ES-I3 (cell line): ENCODE results near the gene NDUFC2.
"Not testable (repeated sequence)": the region's sequence is repeated elsewhere in the genome, so short reads cannot be mapped to it uniquely, and the experiment has no call there.

Experiments used
- H3K36me3 ChIP-seq: 2 replicates; pipeline ENCODE4 v1.6.1; 2013; ENCODE audit warnings: mild to moderate bottlenecking, low read length, control low read depth, moderate library complexity; ENCODE audit not compliant: insufficient read depth
- H3K4me1 ChIP-seq: 2 replicates; pipeline ENCODE4 v1.6.1; 2013; ENCODE audit warnings: mild to moderate bottlenecking, control low read depth, low read length; ENCODE audit not compliant: insufficient read depth
- H3K9ac ChIP-seq: 2 replicates; pipeline ENCODE4 v1.6.1; 2013; ENCODE audit warnings: low read depth, mild to moderate bottlenecking, low read length, moderate library complexity
- H3K9me3 ChIP-seq: 2 replicates; pipeline ENCODE4 v1.6.1; 2013; ENCODE audit warnings: mild to moderate bottlenecking, low read length, moderate library complexity; ENCODE audit not compliant: control insufficient read depth, insufficient read depth

The NDUFC2 gene

DNA sequence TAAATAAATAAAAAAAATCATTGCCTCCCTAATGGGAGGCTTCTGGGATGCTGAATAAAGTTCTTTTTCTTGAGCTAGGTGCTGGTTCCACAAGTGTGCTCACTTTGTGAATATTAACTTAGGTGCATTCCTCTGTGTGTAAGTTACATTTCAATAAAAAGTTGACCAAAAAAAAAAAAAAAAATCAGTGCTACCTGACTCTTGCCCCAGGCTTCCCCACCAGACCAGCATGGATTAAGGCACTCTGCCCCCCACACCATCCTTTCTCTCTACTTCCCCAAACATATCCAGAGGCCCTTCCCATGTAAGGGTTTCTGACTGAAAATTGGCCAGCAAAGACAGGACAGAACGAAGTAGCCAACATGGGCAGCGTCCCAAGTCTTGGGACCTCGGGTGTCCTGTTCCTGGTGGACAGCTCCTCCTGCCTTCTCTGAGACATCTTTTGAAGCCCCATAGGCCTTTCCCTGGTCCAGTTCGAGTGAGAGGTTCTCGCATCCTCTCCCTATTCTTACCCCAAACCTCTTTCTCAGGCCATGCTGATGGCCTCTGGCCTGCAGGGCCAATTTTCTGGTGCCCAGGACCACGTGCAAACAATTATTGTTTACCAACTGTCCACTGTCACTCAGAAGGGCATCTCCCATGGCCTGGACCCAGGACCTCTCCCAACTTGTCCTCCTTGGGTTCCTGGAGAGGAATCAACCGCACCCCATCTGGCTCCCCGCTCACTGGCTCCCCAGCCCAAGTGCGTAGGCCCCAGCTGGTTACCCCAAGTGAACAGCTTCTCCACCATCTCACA lies 41.6 kb downstream of the NDUFC2 start:
- H3K9ac ChIP-seq = no peak overlapping the region
- H3K4me1 ChIP-seq = peaks cover 8% of the 10 kb centered on the region; the same call in 1 of the 2 replicates
- H3K36me3 ChIP-seq = no peaks in the 10 kb centered on the region
- no peaks in the 10 kb centered on the region for H3K9me3 ChIP-seq

DNA sequence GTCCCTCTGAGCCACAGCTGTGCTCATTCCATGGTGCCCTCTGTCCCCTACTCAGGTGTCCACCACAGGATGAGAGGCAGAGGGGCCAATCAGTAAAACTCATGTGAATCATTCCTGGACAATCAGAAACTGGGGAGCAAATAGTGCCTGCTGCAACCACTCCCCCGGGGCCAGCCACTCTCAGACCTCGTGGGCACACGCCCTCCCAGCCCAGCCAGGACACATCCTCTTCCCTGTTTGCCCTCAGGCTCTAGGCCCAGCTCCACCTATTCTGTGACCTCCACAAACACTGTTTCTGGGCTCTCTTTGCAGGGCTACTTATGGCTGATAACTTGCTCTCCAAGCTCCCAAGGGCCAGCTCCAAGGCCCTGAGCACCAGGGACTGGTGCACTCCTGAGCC lies 42.6 kb downstream of the NDUFC2 start:
- Histone ChIP-seq H3K9me3 (no peaks in the 10 kb centered on the region), H3K9ac (no peak overlapping the region), H3K4me1 (peaks cover 8% of the 10 kb centered on the region; the same call in 1 of the 2 replicates), H3K36me3 (no peaks in the 10 kb centered on the region)

DNA sequence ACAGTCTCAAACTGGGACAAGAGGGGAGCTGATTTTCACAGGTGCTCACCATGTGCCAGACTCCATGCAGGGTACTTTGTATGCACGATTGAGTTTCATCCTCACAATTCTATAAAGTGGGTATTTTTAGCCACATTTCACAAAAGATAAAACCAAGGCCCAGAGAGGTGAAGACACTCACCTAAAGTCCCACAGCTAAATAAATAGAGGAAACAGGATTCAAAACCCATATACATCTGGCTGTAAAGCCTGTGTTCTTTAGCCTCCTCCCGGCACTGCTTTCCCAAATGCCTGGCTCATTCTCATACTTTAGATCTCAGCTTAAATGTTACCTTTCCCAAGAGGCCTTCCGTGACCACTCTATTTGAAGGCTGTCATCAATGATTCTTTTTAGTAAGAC lies 43.3 kb downstream of the NDUFC2 start:
- Histone ChIP-seq H3K9ac (no peak overlapping the region), H3K4me1 (peaks cover 6% of the 10 kb centered on the region; the same call in 1 of the 2 replicates), H3K9me3 (no peaks in the 10 kb centered on the region), H3K36me3 (no peaks in the 10 kb centered on the region)

DNA sequence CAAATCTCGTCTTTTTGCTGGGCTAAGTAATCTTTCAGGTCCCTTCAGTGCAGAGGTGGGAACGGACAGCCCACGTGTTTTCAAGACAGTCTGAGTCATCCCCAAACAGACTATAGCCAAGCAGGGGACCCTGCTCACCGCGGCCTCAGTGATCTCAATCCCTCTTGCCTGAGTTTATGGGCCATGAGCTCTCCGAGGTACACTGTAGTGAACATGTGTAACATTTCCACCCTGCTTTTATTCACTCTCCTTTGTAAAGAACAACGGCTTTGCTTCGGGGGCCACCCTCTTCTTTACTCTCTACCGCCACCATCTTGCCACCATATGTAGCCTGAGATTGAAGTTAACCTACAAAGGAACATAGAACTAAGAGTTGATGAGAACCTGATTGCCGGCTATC lies 45.0 kb downstream of the NDUFC2 start:
- H3K9me3 ChIP-seq = no peaks in the 10 kb centered on the region

DNA sequence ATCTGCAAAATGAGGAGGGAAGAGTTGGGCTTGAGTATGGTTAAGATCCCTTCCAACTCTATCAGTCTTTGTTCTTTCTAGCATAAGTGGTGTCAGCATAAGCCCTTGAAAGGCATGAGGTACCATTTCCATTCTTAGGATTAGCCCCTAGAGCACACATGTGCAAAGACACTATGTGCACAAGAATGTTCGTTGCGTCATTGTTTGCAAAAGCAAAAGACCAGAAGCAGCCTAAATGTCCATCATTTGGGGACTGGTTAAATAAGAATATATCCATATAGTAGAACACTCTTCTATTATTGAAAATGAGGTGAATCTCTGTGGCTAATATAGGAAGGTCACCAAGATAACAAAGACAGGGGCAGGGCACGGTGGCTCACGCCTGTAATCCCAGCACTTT lies 46.6 kb downstream of the NDUFC2 start:
- H3K9ac ChIP-seq = no peak overlapping the region
- no peaks in the 10 kb centered on the region for H3K36me3 ChIP-seq
- H3K9me3 ChIP-seq = no peaks in the 10 kb centered on the region
- peaks cover 7% of the 10 kb centered on the region; the same call in 1 of the 2 replicates for H3K4me1 ChIP-seq

More for the DNA sequence above, 45.0 kb downstream of the NDUFC2 start:
- no peaks in the 10 kb centered on the region for H3K36me3 ChIP-seq
- no peak overlapping the region for H3K9ac ChIP-seq
- peaks cover 7% of the 10 kb centered on the region; the same call in 1 of the 2 replicates for H3K4me1 ChIP-seq

DNA sequence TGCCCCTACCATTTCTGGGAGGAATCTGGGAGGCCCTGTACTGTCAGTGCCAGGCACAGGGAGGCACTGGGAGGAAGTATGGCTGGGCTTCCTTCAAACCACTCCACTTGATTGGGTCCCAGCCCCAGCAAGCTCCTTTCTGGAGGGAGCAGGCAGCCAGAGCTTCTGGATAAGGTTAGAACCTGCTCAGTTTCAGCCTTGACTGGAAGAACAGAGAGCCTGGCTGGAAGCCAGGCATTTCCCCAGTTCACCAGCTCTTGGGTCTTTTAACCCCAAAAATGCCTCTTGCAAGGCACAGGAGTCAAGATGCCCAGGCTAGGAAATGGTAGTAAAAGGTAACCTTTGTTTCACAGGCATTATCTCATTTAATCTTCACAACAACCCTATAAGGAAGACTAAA lies 47.6 kb downstream of the NDUFC2 start:
- Histone ChIP-seq H3K36me3 (no peaks in the 10 kb centered on the region), H3K9ac (no peak overlapping the region), H3K9me3 (no peaks in the 10 kb centered on the region), H3K4me1 (peaks cover 7% of the 10 kb centered on the region; the same call in 1 of the 2 replicates)

DNA sequence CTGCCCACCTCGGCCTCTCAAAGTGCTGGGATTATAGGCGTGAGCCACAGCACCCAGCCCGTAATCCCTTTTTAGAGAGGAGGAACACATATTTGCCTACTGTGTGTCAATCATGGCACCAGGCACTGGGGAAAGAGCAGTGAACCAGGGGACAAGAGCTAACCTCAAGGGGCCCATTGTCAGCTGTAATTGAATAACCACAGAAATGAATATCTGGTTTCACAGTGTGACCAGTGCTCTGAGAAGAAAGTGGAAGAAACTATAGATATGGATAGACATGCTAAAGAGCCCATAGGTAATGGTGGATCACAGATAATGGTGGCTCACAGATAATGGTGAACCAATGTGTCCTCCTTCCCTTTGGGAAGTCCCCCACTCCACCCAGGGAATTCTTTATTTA lies 48.0 kb downstream of the NDUFC2 start:
- peaks cover 7% of the 10 kb centered on the region; the same call in 1 of the 2 replicates for H3K4me1 ChIP-seq
- H3K36me3 ChIP-seq = no peaks in the 10 kb centered on the region
- no peak overlapping the region for H3K9ac ChIP-seq
- no peaks in the 10 kb centered on the region for H3K9me3 ChIP-seq

DNA sequence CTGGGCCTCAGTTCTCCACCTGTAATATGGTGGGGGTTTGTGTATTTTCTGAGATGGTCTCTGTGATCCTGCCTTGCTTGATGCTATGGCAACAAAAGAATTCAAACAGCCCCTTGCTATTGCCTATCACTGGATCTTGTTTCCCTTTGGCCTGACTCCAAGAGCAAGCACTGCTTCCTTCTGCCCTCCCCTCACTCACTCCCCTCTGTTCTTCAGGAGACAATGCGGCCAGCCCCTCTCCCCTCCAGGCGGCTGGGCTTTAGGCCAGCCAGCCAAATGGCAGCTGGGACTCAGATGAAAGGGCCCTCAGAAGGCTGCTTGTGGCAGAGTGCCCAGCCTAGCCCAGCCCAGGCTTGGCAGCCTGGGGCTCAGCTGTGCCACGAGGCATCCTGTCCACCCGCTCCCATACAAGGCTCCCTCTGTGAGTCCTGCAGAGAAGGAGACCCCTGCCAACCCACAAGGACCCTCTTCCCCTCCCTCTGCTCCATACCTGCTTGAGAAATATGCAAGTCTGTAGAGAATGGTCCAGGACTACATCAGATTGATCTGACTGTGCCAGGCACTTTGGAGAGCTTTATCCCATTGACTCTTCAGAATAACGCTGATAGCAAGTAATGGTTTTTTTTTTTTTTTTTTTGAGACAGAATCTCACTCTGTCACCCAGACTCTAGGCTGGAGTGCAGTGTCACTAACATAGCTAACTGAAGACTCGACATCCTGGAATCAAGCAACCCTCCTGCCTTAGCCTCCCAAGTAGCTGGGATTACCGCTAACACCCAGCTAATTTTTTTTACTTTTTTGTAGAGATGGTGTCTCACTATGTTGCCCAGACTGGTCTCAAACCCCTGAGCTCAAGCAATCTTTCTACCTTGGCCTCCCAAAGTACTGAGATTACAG lies 49.0 kb downstream of the NDUFC2 start:
- Histone ChIP-seq H3K36me3 (no peaks in the 10 kb centered on the region), H3K9ac (no peak overlapping the region), H3K4me1 (peaks cover 7% of the 10 kb centered on the region; the same call in 1 of the 2 replicates), H3K9me3 (no peaks in the 10 kb centered on the region)

DNA sequence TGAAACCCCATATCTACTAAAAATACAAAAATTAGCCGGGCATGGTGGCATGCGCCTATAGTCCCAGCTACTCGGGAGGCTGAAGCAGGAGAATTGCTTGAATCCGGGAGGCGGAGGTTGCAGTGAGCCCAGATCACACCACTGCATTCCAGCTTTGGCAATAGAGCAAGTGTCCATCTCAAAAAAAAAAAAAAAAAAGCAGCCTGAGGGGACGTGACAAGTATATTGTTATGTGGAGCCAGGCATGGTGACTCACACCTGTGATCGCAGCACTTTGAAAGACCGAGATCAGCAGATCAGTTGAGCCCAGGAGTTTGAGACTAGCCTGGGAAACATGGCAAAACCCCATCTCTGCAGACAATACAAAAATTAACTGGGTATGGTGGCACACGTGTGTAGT lies 51.2 kb downstream of the NDUFC2 start:
- H3K9me3 ChIP-seq, H3K4me1 ChIP-seq, H3K9ac ChIP-seq, H3K36me3 ChIP-seq: not testable (repeated sequence)

DNA sequence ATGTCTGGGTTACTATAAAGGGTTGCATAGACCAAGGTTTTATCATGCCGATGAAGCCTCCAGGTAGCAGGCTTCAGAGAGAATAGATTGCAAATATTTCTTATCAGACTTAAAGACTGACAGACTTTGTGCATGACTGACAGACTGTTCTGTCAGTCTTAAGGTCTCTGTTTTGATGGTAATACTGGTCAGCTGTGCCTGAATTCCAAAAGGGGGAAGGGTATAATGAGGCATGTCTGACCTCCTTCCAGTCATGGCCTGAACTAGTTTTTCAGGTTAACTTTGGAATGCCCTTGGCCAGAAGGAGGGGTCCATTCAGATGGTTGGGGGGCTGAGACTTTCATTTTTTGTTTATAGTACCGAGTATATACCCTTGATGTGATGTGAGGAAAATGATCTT lies 51.9 kb downstream of the NDUFC2 start:
- Histone ChIP-seq H3K9ac (no peak overlapping the region), H3K36me3 (no peaks in the 10 kb centered on the region), H3K4me1 (peaks cover 7% of the 10 kb centered on the region; the same call in 1 of the 2 replicates), H3K9me3 (no peaks in the 10 kb centered on the region)

DNA sequence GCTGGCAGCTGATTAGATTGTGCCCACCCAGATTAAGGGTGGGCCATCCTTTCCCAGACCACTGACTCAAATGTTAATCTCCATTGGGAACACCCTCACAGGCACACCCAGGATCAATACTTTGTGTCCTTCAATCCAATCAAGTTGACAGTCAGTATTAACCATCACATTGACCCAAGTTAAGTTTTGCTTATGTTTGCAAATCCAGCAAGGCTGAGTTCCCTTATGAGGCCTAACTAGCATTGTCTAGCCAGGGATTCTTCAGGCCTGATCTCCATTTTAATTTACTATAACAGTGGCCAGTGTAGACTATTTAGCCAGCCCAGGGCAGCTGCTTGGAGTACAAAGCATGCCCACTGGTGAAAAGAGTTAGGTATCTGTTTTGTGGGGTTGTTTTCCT lies 54.3 kb downstream of the NDUFC2 start:
- Histone ChIP-seq H3K9me3 (no peaks in the 10 kb centered on the region), H3K9ac (no peak overlapping the region), H3K36me3 (no peaks in the 10 kb centered on the region), H3K4me1 (peaks cover 3% of the 10 kb centered on the region; the same call in 1 of the 2 replicates)

DNA sequence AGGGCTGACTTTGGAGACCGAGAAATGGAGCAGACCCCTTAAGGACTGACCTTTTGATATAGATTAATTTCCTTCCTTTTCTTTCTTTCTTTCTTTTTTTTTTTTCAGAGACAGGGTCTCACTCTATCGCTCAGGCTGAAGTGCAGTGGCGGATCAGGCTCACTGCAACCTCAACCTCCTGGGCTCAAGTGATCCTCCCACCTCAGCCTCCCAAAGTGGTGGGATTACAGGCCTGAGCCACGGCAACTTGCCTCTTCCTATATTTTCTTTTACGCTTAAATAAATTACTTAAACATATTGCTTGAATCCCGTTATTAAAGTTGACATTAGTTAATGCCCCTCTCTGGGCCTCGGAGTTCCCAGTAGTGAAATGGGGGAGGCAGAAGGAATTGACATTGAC lies 56.2 kb downstream of the NDUFC2 start:
- no peaks in the 10 kb centered on the region for H3K9me3 ChIP-seq
- H3K9ac ChIP-seq = peak overlapping the region; percentile 75
- no peaks in the 10 kb centered on the region; the same call in 1 of the 2 replicates for H3K4me1 ChIP-seq
- no peaks in the 10 kb centered on the region for H3K36me3 ChIP-seq

DNA sequence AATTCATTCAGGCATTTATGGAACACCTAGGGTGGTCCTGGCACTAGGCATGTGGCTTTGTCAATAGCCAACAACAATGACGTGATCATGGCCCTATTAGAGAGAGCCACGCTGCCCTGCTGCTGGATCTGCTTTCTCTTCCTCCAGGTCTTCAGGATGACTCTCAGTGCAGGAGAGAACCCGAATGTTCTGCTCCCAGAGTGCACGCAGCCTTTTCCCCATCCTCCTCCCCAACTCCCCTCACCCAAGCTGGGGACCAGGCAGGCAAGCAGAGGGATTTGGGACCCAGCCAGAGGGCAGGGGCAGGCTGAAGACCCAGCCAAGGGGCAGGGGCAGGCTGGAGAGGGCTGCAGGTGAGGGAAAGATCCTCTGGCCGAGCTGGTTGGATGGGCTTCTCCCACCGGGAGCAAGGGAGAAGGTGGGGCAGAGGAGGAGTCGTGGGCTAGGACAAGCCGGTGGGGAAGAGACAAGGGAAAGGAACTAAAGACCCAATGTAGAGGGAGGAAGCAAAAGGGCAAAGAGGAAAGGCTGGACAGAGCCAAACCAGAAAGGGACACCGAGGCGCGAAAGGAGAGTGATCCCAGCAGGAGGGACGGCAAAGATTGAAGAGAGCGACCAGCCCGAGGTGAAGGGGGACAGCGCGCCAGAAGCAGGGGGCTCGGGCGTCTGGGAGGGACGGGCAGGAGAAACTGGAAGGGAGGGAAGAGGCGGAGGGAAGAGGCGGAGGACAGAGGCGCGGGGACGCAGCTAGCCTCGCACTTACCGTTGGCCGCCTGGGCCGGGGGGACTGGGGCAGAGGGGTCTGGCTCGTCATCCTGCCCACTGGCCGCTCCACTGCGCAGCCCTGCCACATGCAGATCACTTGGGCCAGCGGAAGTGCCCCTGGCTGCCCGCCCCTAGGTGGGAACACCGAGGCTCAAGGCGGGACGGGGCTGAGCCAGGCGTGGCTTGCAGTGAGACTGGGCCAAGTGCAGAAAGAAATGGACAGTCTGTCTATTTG lies 57.0 kb downstream of the NDUFC2 start, which contains the start of gene KCTD14:
Gene KCTD14, minus strand, starts transcription at position 880 of the 1,000 bp plus-strand sequence. Its CDS starts 27 bp downstream, at position 853.
- no peaks in the 10 kb centered on the region for H3K36me3 ChIP-seq
- H3K9ac ChIP-seq = peak within 1 kb of the TSS; percentile 75
- no peaks in the 10 kb centered on the region; the same call in 1 of the 2 replicates for H3K4me1 ChIP-seq
- no peaks in the 10 kb centered on the region for H3K9me3 ChIP-seq
